HepG2 (cell line): ENCODE data around the gene DPP6.

Experiments
- SP1 ChIP-seq, 2 experiments: fragments of 450-650 bp in 1 of 2; sonication (generic) in 1 of 2; formaldehyde crosslinking in 1 of 2; IDR thresholded peaks; 2 replicates each; pipeline versions ENCODE4 v1.4.0 to v1.6.1; 2016 to 2020; ENCODE audit warnings: missing genetic modification reagents in 1 of 2
- SUZ12 ChIP-seq: fragments of 150-350 bp; IDR thresholded peaks from 2 replicates; pipeline ENCODE4 v1.6.1; 2014; ENCODE audit warnings: low read depth, low read length

- TF ChIP-seq SP1 (IDR thresholded peaks at IDR 0.05) (no peak), SP1 (CRISPR knock-in tag; IDR thresholded peaks at IDR 0.05) (no peak), SUZ12 (no peak)
These were observed 683.6 kb downstream of the DPP6 start for GRCh38 chr7:154735766-154736165.
